HepG2 (cell line): ENCODE data around the gene XPR1. TPM values are rescaled to one million over a fixed set of nuclear protein-coding genes. Genes with fewer than 3 reads are reported as not detected.

Experiments used
- ARHGAP35 ChIP-seq: sonication (generic); formaldehyde crosslinking; IDR thresholded peaks from 2 replicates; pipeline ENCODE4 v1.9.0; 2022; ENCODE audit warnings: mild to moderate bottlenecking, inconsistent platforms, moderate library complexity, missing genetic modification reagents, borderline replicate concordance
- BRD4 ChIP-seq: sonication (generic); formaldehyde crosslinking; IDR thresholded peaks from 2 replicates; pipeline ENCODE4 v1.4.0; 2020; ENCODE audit warnings: missing genetic modification reagents
- FOXK1 ChIP-seq: sonication (generic); formaldehyde crosslinking; IDR thresholded peaks from 2 replicates; pipeline ENCODE4 v1.4.0; 2020; ENCODE audit warnings: low read depth, missing genetic modification reagents, borderline replicate concordance
- KDM2A ChIP-seq: sonication (generic); formaldehyde crosslinking; IDR thresholded peaks from 2 replicates; pipeline ENCODE4 v1.4.0; 2020; ENCODE audit warnings: low read depth, missing genetic modification reagents, borderline replicate concordance
- NFYC ChIP-seq: IDR thresholded peaks from 2 replicates; pipeline ENCODE4 v1.6.1; 2016; ENCODE audit warnings: missing genetic modification reagents, missing compliant biosample characterization
- NR2F1 ChIP-seq, 2 experiments: fragments of 450-650 bp in 1 of 2; formaldehyde crosslinking in 1 of 2; IDR thresholded peaks; 2 replicates each; pipeline versions ENCODE4 v1.5.0 to v1.6.1; 2016 to 2020; ENCODE audit warnings: mild to moderate bottlenecking in 1 of 2, missing compliant biosample characterization in 1 of 2, missing genetic modification reagents in 1 of 2, moderate library complexity in 1 of 2
- RBFOX2 ChIP-seq: fragments of 200-400 bp; formaldehyde crosslinking; IDR thresholded peaks from 2 replicates; pipeline ENCODE4 v1.6.1; 2017; ENCODE audit warnings: low read depth, mild to moderate bottlenecking, low read length
- RFXANK ChIP-seq: IDR thresholded peaks from 2 replicates; pipeline ENCODE4 v1.6.1; 2016
- SMYD3 ChIP-seq: sonication (generic); formaldehyde crosslinking; IDR thresholded peaks from 2 replicates; pipeline ENCODE4 v1.8.1; 2023; ENCODE audit warnings: mild to moderate bottlenecking, missing genetic modification reagents
- WIZ ChIP-seq: sonication (generic); formaldehyde crosslinking; IDR thresholded peaks from 2 replicates; pipeline ENCODE4 v1.5.1; 2020; ENCODE audit warnings: mild to moderate bottlenecking, missing genetic modification reagents
- polyA plus RNA-seq, 8 experiments: library from polyadenylated mRNA; depleted of rRNA in 3 of 8; stranded (reverse) in 7 of 8; unstranded in 1 of 8; fragments of >200 nt; fragmentation: Illumina TruSeq in 4 of 8; extraction: Trizol in 4 of 8; gene quantifications; 2 replicates each; pipeline versions ENCODE4 v1.2.1 to v1.2.3, GENCODE V29; 2011 to 2016; ENCODE audit warnings: low read depth in 4 of 8, missing spikeins in 1 of 8, mixed read lengths in 1 of 8; ENCODE audit not compliant: insufficient read depth in 1 of 8
- total RNA-seq, 5 experiments: library from RNA; depleted of rRNA; stranded (reverse); fragments of >200 nt; fragmentation: Illumina TruSeq; extraction: Trizol; gene quantifications; 2 replicates each; pipeline ENCODE4 v1.2.3, GENCODE V29; 2016; ENCODE audit warnings: low read depth in 1 of 5
- TF ChIP-seq, protein P1 (sequence below): sonication (generic); formaldehyde crosslinking; IDR thresholded peaks from 2 replicates; pipeline ENCODE4 v1.8.0; 2022; ENCODE audit warnings: low read depth, missing genetic modification reagents
- TF ChIP-seq, protein P2 (sequence below): sonication (generic); formaldehyde crosslinking; IDR thresholded peaks from 2 replicates; pipeline ENCODE4; 2020; ENCODE audit warnings: missing genetic modification reagents, mild to moderate bottlenecking, borderline replicate concordance
- TF ChIP-seq, protein P3 (sequence below): sonication (generic); formaldehyde crosslinking; conservative IDR thresholded peaks from 2 replicates; pipeline ENCODE4 v1.8.0; 2022; ENCODE audit warnings: mild to moderate bottlenecking, moderate library complexity, missing genetic modification reagents
- TF ChIP-seq, protein P4 (sequence below): sonication (generic); formaldehyde crosslinking; IDR thresholded peaks from 2 replicates; pipeline ENCODE4 v1.8.0; 2022; ENCODE audit warnings: mild to moderate bottlenecking, missing genetic modification reagents, moderate library complexity

The XPR1 gene
- total and polyA plus RNA-seq, 2 of the 13 experiments (the other 11 are each of a cell fraction or from before 2014, with no cell fraction given), result 22.3 to 23.6 TPM

DNA sequence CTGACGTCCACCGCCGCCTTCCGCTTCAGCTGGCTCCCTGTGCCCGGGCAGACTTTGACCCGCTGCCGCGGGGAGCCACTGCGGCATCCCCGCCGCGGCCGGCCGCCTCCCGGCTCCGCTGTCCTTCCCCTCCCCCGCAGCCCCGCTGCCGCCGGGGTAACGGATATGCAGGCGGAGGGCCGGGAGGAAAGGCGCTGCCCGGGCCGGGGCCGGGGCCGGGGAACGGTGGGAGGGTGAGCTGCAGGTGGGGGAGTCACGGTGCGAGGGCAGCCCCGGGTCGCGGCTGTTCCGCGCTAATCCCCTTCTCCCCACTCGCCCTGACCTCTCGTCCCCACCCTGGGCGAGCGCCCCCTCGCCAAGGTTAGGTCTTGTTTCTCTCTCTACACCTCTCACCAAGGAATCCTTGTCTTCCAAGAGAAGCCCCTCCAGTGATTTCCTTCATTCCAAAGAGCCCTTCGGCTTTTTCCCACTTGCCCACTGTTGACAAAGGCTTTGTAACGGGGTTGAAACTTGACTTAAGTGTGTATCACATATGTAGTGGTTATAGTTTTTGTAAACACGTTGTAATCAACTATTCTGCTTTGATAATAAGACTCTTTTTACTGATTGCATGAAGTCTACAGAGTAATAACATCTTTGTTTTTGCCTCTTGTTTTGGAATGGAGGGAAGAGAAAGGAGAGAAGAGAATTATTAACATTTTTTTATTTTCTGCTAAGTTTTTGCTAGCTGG, 669 bp downstream of the XPR1 start (continued):
- TF ChIP-seq NR2F1 (CRISPR knock-in tag; IDR thresholded peaks at IDR 0.05), result 0 out of 4 replicates have a peak, but pooled peaks of 1 of the 2 experiments have one; percentile 24
- TF ChIP-seq, protein P1, sequence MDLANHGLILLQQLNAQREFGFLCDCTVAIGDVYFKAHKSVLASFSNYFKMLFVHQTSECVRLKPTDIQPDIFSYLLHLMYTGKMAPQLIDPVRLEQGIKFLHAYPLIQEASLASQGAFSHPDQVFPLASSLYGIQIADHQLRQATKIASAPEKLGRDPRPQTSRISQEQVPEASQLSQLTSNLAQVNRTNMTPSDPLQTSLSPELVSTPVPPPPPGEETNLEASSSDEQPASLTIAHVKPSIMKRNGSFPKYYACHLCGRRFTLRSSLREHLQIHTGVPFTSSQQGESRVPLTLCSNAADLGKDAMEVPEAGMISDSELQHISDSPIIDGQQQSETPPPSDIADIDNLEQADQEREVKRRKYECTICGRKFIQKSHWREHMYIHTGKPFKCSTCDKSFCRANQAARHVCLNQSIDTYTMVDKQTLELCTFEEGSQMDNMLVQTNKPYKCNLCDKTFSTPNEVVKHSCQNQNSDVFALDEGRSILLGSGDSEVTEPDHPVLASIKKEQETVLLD (CRISPR knock-in tag), result 0 out of 2 replicates have a peak, but pooled peaks have one; percentile 21
- TF ChIP-seq, protein P2, sequence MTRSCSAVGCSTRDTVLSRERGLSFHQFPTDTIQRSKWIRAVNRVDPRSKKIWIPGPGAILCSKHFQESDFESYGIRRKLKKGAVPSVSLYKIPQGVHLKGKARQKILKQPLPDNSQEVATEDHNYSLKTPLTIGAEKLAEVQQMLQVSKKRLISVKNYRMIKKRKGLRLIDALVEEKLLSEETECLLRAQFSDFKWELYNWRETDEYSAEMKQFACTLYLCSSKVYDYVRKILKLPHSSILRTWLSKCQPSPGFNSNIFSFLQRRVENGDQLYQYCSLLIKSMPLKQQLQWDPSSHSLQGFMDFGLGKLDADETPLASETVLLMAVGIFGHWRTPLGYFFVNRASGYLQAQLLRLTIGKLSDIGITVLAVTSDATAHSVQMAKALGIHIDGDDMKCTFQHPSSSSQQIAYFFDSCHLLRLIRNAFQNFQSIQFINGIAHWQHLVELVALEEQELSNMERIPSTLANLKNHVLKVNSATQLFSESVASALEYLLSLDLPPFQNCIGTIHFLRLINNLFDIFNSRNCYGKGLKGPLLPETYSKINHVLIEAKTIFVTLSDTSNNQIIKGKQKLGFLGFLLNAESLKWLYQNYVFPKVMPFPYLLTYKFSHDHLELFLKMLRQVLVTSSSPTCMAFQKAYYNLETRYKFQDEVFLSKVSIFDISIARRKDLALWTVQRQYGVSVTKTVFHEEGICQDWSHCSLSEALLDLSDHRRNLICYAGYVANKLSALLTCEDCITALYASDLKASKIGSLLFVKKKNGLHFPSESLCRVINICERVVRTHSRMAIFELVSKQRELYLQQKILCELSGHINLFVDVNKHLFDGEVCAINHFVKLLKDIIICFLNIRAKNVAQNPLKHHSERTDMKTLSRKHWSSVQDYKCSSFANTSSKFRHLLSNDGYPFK (CRISPR knock-in tag), result no peak; the same call in 1 of the 2 replicates
- TF ChIP-seq, protein P3, sequence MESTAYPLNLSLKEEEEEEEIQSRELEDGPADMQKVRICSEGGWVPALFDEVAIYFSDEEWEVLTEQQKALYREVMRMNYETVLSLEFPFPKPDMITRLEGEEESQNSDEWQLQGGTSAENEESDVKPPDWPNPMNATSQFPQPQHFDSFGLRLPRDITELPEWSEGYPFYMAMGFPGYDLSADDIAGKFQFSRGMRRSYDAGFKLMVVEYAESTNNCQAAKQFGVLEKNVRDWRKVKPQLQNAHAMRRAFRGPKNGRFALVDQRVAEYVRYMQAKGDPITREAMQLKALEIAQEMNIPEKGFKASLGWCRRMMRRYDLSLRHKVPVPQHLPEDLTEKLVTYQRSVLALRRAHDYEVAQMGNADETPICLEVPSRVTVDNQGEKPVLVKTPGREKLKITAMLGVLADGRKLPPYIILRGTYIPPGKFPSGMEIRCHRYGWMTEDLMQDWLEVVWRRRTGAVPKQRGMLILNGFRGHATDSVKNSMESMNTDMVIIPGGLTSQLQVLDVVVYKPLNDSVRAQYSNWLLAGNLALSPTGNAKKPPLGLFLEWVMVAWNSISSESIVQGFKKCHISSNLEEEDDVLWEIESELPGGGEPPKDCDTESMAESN (CRISPR knock-in tag), result no peak; the same call in 1 of the 2 replicates
- no peak for TF ChIP-seq RFXANK (CRISPR knock-in tag)
- peak; percentile 43; the same call in 1 of the 2 replicates for TF ChIP-seq ARHGAP35 (CRISPR knock-in tag)
- TF ChIP-seq SMYD3 (CRISPR knock-in tag), result 0 out of 2 replicates have a peak, but pooled peaks have one; percentile 59
- TF ChIP-seq WIZ (CRISPR knock-in tag), result 0 out of 2 replicates have a peak, but pooled peaks have one; percentile 33
- peak; percentile 63; the same call in 1 of the 2 replicates for TF ChIP-seq KDM2A (CRISPR knock-in tag)
- TF ChIP-seq, protein P4, sequence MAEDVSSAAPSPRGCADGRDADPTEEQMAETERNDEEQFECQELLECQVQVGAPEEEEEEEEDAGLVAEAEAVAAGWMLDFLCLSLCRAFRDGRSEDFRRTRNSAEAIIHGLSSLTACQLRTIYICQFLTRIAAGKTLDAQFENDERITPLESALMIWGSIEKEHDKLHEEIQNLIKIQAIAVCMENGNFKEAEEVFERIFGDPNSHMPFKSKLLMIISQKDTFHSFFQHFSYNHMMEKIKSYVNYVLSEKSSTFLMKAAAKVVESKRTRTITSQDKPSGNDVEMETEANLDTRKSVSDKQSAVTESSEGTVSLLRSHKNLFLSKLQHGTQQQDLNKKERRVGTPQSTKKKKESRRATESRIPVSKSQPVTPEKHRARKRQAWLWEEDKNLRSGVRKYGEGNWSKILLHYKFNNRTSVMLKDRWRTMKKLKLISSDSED (CRISPR knock-in tag), result no peak
- TF ChIP-seq RBFOX2, result peak; percentile 65
- TF ChIP-seq FOXK1 (CRISPR knock-in tag), result peak; percentile 6; the same call in 1 of the 2 replicates
- TF ChIP-seq NFYC (CRISPR knock-in tag), result no peak
- no peak for TF ChIP-seq BRD4
